MM.1S (cell line): ENCODE results near the gene RPH3AL.

Experiments used
- CTCF ChIP-seq: fragments of 300-600 bp; sonication (generic); IDR thresholded peaks from 2 replicates; pipeline ENCODE4 v1.5.1; 2016; ENCODE audit warnings: antibody characterized with exemption, low read length, mixed read lengths
- EZH2 ChIP-seq: fragments of 300-600 bp; sonication (generic); optimal IDR thresholded peaks from 2 replicates; pipeline ENCODE3; 2017; ENCODE audit warnings: low read depth, mild to moderate bottlenecking, antibody characterized with exemption, low read length, mixed read lengths
- EZH2phosphoT487 ChIP-seq: fragments of 300-600 bp; sonication (generic); IDR thresholded peaks from 2 replicates; pipeline ENCODE4 v1.6.1; 2018; ENCODE audit warnings: antibody characterized with exemption, low read length

- no peak for TF ChIP-seq CTCF
- TF ChIP-seq EZH2, result no peak
- TF ChIP-seq EZH2phosphoT487, result no peak
Observed at GRCh38 chr17:350706-351448, 1.7 kb downstream of the RPH3AL start.
